HG02678 (cell line): ENCODE measurements around the gene SLC2A1.
"Not testable (repeated sequence)": the region's sequence is repeated elsewhere in the genome, so short reads cannot be mapped to it uniquely, and the experiment has no call there.

ENCODE experiments used
- ATAC-seq: cut with Tn5 transposase; IDR thresholded peaks from one replicate; pipeline ENCODE4 v1.9.1; 2021; ENCODE audit warnings: mild to moderate bottlenecking, moderate library complexity; ENCODE audit not compliant: unreplicated experiment

SLC2A1 gene

GRCh38 chr1:42913426-42914091 lies 45.1 kb downstream of the SLC2A1 start:
- ATAC-seq = no peak

GRCh38 chr1:42910985-42911384 lies 47.7 kb downstream of the SLC2A1 start:
- ATAC-seq = no peak

GRCh38 chr1:42908046-42908445 lies 50.6 kb downstream of the SLC2A1 start:
- no peak for ATAC-seq

GRCh38 chr1:42904434-42904833 lies 54.2 kb downstream of the SLC2A1 start:
- no peak for ATAC-seq

GRCh38 chr1:42899960-42900359 lies 58.7 kb downstream of the SLC2A1 start:
- ATAC-seq = not testable (repeated sequence)

GRCh38 chr1:42891465-42892138 lies 67.1 kb downstream of the SLC2A1 start:
- ATAC-seq = no peak

- ATAC-seq = no peak
Observed at GRCh38 chr1:42889264-42889663, 69.4 kb downstream of the SLC2A1 start.

- ATAC-seq = no peak
Observed at GRCh38 chr1:42888013-42888633, 70.5 kb downstream of the SLC2A1 start.

- ATAC-seq = no peak
Observed at GRCh38 chr1:42887366-42887765, 71.3 kb downstream of the SLC2A1 start.

- ATAC-seq = no peak
Observed at GRCh38 chr1:42886800-42887199, 71.9 kb downstream of the SLC2A1 start.

- ATAC-seq = no peak
Observed at GRCh38 chr1:42886046-42886739, 72.5 kb downstream of the SLC2A1 start.

- no peak for ATAC-seq
Observed at GRCh38 chr1:42880384-42880783, 78.3 kb downstream of the SLC2A1 start.

- no peak for ATAC-seq
Observed at GRCh38 chr1:42877380-42877779, 81.3 kb downstream of the SLC2A1 start.

- no peak for ATAC-seq
Observed at GRCh38 chr1:42876009-42876408, 82.7 kb downstream of the SLC2A1 start.
